PC-9 (cell line): ENCODE results near the gene MBNL1. TPM values are rescaled to one million over a fixed set of nuclear protein-coding genes. Genes with fewer than 3 reads are reported as not detected.
A peak's percentile ranks its signal among the peaks of the same experiment; 100 is the strongest.

Experiments
- BruUV-seq: library from RNA; stranded (reverse); fragments of 400-500 nt; replicated peaks from 2 replicates; lab custom pipeline; 2021; lab: Mats Ljungman, UMichigan
- CTCF ChIA-PET: fragments of 300-600 bp; sonication (Branson Sonifier 250); formaldehyde crosslinking; loops from one replicate; lab custom pipeline; 2022; ENCODE audit warnings: antibody characterized with exemption; lab: Charles Lee
- POLR2A ChIA-PET: fragments of 300-600 bp; sonication (Branson Sonifier 250); formaldehyde crosslinking; loops from one replicate; lab custom pipeline; 2022; ENCODE audit warnings: antibody characterized with exemption; ENCODE audit not compliant: unreplicated experiment; lab: Charles Lee
- DNase-seq, 2 experiments: peaks; one replicate each; pipeline versions ENCODE4 v3.0.0 to v3.0.0-alpha.2; 2015 to 2022; ENCODE audit warnings: mixed read lengths in 1 of 2
- H2AFZ ChIP-seq: fragments of 200-600 bp; sonication (generic); 2 replicates; pipeline ENCODE4 v1.8.1; 2017; ENCODE audit warnings: antibody characterized with exemption
- H3F3A ChIP-seq: fragments of 200-600 bp; sonication (generic); 2 replicates; pipeline ENCODE4 v1.8.1; 2017; ENCODE audit warnings: antibody characterized with exemption, mild to moderate bottlenecking, low read depth; ENCODE audit not compliant: insufficient read depth
- H3K27ac ChIP-seq: fragments of 200-600 bp; sonication (generic); 2 replicates; pipeline ENCODE4 v1.6.1; 2016; ENCODE audit warnings: mixed run types
- H3K27me3 ChIP-seq: fragments of 200-600 bp; sonication (generic); 2 replicates; pipeline ENCODE4 v1.6.1; 2016; ENCODE audit warnings: low read depth, mixed run types; ENCODE audit not compliant: insufficient read depth
- H3K36me3 ChIP-seq: fragments of 200-600 bp; sonication (generic); 2 replicates; pipeline ENCODE4 v1.6.1; 2016; ENCODE audit warnings: low read depth, mixed run types
- H3K4me1 ChIP-seq: fragments of 200-600 bp; sonication (generic); replicated peaks from 2 replicates; pipeline ENCODE4 v1.6.1; 2016; ENCODE audit warnings: mixed run types; ENCODE audit not compliant: insufficient read depth
- H3K4me2 ChIP-seq: fragments of 200-600 bp; sonication (generic); 2 replicates; pipeline ENCODE4 v1.6.1; 2017; ENCODE audit warnings: mixed run types
- H3K4me3 ChIP-seq: fragments of 200-600 bp; sonication (generic); 2 replicates; pipeline ENCODE4 v1.6.1; 2016; ENCODE audit warnings: mixed run types
- H3K79me2 ChIP-seq: fragments of 200-600 bp; sonication (generic); 2 replicates; pipeline ENCODE4 v1.6.1; 2017; ENCODE audit warnings: low read depth, mixed run types
- H3K9me2 ChIP-seq: fragments of 200-600 bp; sonication (generic); 2 replicates; pipeline ENCODE4 v1.8.1; 2017; ENCODE audit warnings: mild to moderate bottlenecking; ENCODE audit not compliant: insufficient read depth
- H3K9me3 ChIP-seq: fragments of 200-600 bp; sonication (generic); 2 replicates; pipeline ENCODE4 v1.8.1; 2016; ENCODE audit warnings: low read depth; ENCODE audit not compliant: insufficient read depth
- H4K20me1 ChIP-seq: fragments of 200-600 bp; sonication (generic); 2 replicates; pipeline ENCODE4 v1.8.1; 2017; ENCODE audit not compliant: insufficient read depth
- EZH2 ChIP-seq: fragments of 200-600 bp; sonication (generic); IDR thresholded peaks from 2 replicates; pipeline ENCODE4 v1.8.0; 2017; ENCODE audit warnings: antibody characterized with exemption, low read depth
- intact Hi-C: fragments of 100-400 bp; cut with micrococcal nuclease; formaldehyde crosslinking; loops from one replicate; pipeline ENCODE4 v1.10.0; 2022; ENCODE audit not compliant: unreplicated experiment
- total RNA-seq: library from RNA; stranded (reverse); gene quantifications from 2 replicates; pipeline ENCODE4 v1.2.3, GENCODE V29; 2021
- TF ChIP-seq, protein P1 (sequence below): fragments of 200-600 bp; sonication (generic); conservative IDR thresholded peaks from 2 replicates; pipeline ENCODE4 v1.6.1; 2017; ENCODE audit warnings: mixed run types, antibody characterized with exemption, mild to moderate bottlenecking, moderate library complexity

The MBNL1 gene
- total RNA-seq, 1 experiment from 2014 or later, result 176 TPM

DNA sequence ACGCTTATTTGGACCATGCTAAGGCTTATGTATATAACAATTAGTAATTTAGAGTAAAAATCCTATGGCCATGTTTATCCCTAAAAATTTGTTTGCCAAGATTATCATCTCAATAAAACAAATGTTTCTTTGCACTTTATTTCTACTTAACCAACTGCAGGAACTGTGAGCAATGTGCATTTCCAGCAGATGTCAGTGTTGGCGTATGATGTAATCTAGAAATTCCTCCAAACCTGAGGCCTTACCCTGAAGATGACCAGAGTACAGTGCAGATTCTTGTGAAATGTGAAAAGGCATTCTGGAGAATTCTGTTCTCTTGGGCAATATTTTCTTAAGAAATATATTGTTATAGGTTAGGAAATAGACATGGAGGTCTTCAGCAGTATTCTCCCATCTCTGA is 205.9 kb downstream of the MBNL1 start:
- CTCF ChIA-PET, result no interaction called here
- H3K79me2 ChIP-seq, result no peaks in the 10 kb centered on the region
- intact Hi-C loops, result loop anchor here (10.0 kb wide), 4 partner anchors 100 to 1780 kb away; no protein-coding TSS in a partner anchor
- no peaks in the 10 kb centered on the region for H3K27me3 ChIP-seq
- POLR2A ChIA-PET, result no interaction called here
- peak; percentile 16 to 56 for DNase-seq
- no peaks in the 10 kb centered on the region for H3K9me3 ChIP-seq
- no peak overlapping the region for H3K4me3 ChIP-seq
- H3K4me2 ChIP-seq, result no peak overlapping the region
- H3K4me1 ChIP-seq, result no peaks in the 10 kb centered on the region
- TF ChIP-seq, protein P1, sequence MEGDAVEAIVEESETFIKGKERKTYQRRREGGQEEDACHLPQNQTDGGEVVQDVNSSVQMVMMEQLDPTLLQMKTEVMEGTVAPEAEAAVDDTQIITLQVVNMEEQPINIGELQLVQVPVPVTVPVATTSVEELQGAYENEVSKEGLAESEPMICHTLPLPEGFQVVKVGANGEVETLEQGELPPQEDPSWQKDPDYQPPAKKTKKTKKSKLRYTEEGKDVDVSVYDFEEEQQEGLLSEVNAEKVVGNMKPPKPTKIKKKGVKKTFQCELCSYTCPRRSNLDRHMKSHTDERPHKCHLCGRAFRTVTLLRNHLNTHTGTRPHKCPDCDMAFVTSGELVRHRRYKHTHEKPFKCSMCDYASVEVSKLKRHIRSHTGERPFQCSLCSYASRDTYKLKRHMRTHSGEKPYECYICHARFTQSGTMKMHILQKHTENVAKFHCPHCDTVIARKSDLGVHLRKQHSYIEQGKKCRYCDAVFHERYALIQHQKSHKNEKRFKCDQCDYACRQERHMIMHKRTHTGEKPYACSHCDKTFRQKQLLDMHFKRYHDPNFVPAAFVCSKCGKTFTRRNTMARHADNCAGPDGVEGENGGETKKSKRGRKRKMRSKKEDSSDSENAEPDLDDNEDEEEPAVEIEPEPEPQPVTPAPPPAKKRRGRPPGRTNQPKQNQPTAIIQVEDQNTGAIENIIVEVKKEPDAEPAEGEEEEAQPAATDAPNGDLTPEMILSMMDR, result peak; percentile 63
- TF ChIP-seq EZH2, result no peak
- BruUV-seq, result no TSS peak
- H2AFZ ChIP-seq, result no peak overlapping the region
- H3K36me3 ChIP-seq, result no peaks in the 10 kb centered on the region
- H3K9me2 ChIP-seq, result no peaks in the 10 kb centered on the region
- no peak overlapping the region for H3K27ac ChIP-seq
- H3F3A ChIP-seq, result peaks cover 2% of the 10 kb centered on the region; the same call in 1 of the 2 replicates
- no peaks in the 10 kb centered on the region for H4K20me1 ChIP-seq

DNA sequence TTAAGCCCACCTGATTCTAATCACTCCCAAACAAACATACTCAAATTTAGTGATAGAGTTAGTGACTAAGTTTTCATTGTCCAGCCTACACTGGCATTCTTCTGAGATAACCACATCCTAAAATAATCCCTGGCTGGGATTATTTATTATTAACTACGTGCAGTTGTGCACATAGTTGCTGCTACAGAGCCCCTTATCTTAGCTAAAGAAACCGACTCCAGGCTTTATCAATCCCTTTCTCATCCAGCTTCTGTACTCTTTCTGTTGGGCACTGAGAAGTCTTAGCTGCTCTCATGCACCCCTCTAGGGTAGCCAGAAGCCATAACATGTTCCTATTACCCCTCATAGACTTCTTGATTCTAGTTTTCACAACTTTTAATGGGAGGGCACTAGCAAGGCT is 208.7 kb downstream of the MBNL1 start:
- H3K4me2 ChIP-seq, result no peak overlapping the region
- no peak overlapping the region for H3K27ac ChIP-seq
- TF ChIP-seq, protein P1, result no peak
- no peak for TF ChIP-seq EZH2
- ChIA-PET POLR2A (no interaction called here), CTCF (no interaction called here)
- H3K27me3 ChIP-seq, result no peaks in the 10 kb centered on the region
- no peaks in the 10 kb centered on the region for H3K79me2 ChIP-seq
- no peak overlapping the region; the same call in 1 of the 2 replicates for H2AFZ ChIP-seq
- BruUV-seq, result no TSS peak
- H3K9me2 ChIP-seq, result no peaks in the 10 kb centered on the region
- no peaks in the 10 kb centered on the region for H3K36me3 ChIP-seq
- no peak overlapping the region for H3K4me3 ChIP-seq
- intact Hi-C loops, result loop anchor here (10.0 kb wide), 4 partner anchors 97 to 1777 kb away; no protein-coding TSS in a partner anchor
- no peaks in the 10 kb centered on the region for H4K20me1 ChIP-seq
- H3F3A ChIP-seq, result no peaks in the 10 kb centered on the region
- H3K4me1 ChIP-seq, result no peaks in the 10 kb centered on the region
- no peaks in the 10 kb centered on the region for H3K9me3 ChIP-seq
- DNase-seq, result no peak

DNA sequence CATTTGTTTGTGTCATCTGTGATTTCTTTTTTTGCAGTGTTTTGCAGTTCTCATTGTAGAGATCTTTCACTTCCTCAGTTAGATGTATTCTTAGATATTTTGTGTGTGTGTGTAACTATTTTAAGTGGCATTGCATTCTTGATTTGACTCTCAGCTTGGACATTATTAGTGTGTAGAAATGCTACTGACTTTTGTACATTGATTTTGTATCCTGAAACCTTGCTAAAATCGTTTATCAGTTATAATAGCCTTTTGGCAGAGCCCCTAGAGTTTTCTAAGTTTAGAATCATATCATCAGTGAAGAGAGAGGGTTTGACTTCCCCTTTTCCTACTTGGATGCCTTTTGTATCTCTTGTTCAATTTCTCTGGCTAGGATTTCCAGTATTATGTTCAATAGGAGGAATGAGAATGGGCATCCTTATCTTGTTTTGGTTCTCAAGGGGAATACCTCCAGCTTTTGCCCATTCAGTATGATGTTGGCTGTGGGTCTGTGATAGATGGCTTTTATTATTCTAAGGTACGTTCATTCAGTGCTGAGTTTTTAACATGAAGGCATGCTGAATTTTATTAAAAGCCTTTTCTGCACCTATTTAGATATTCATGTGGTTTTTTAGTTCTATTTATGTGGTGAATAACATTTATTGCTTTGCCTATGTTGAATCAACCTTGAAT is 211.7 kb downstream of the MBNL1 start:
- TF ChIP-seq EZH2, result no peak
- TF ChIP-seq, protein P1, result no peak
- no peaks in the 10 kb centered on the region for H3K36me3 ChIP-seq
- H3K79me2 ChIP-seq, result no peaks in the 10 kb centered on the region
- intact Hi-C loops, result no loop called here
- no peak overlapping the region for H2AFZ ChIP-seq
- no TSS peak for BruUV-seq
- H3K27ac ChIP-seq, result no peak overlapping the region
- H3K4me3 ChIP-seq, result no peak overlapping the region
- no peaks in the 10 kb centered on the region for H3K9me2 ChIP-seq
- no peaks in the 10 kb centered on the region for H3K9me3 ChIP-seq
- no peaks in the 10 kb centered on the region for H3K4me1 ChIP-seq
- no peaks in the 10 kb centered on the region for H4K20me1 ChIP-seq
- no peaks in the 10 kb centered on the region for H3K27me3 ChIP-seq
- DNase-seq, result no peak
- H3K4me2 ChIP-seq, result no peak overlapping the region
- CTCF ChIA-PET, result no interaction called here
- no peaks in the 10 kb centered on the region for H3F3A ChIP-seq
- POLR2A ChIA-PET, result no interaction called here
